Measurements from ENCODE around the gene ADAM10. TPM values are rescaled to one million over a fixed set of nuclear protein-coding genes. Genes with fewer than 3 reads are reported as not detected.

Gene ADAM10
- total and polyA plus RNA-seq, 2 donors (not counting 1 experiment from before 2014, with no cell fraction given), result 18.8 to 138 TPM

- Mint-ChIP-seq H3K4me1 (peaks cover 53% of the 10 kb centered on the region), H3K4me3 (no peak overlapping the region), H3K9me3 (ENCODE audit: insufficient read depth) (no peaks in the 10 kb centered on the region), H3K27me3 (no peaks in the 10 kb centered on the region), H3K27ac (peak overlapping the region; percentile 32)
- H3K4me2 ChIP-seq (replicated peaks; ENCODE audit: low read depth, low read length, poor library complexity, severe bottlenecking), result no peak overlapping the region
- H3K79me2 ChIP-seq (ENCODE audit: control insufficient read depth, insufficient read depth, low read length), result peaks cover 75% of the 10 kb centered on the region
- H3K9me3 ChIP-seq (ENCODE audit: control extremely low read depth in 1 of 3, control insufficient read depth in 2 of 3, insufficient read depth in 1 of 3, low read length in 2 of 3), result peaks cover 7 to 11% (median 10%) of the 10 kb centered on the region in 3 donors
- no peak for DNase-seq
- no peak overlapping the region for H3K9ac ChIP-seq (ENCODE audit: low read length)
- no peak for ATAC-seq (ENCODE audit: low read depth)
- H3K4me1 ChIP-seq (ENCODE audit: control insufficient read depth in 2 of 2, insufficient read depth in 2 of 2, low read length in 2 of 2), result peaks cover 12 to 15% of the 10 kb centered on the region in 2 donors
- H3K36me3 ChIP-seq (replicated peaks in 1 of 2; ENCODE audit: control extremely low read depth in 1 of 2, control insufficient read depth in 1 of 2, extremely low read depth in 1 of 2, insufficient read depth in 2 of 2, low read length in 1 of 2), result peaks cover 1 to 7% of the 10 kb centered on the region in 2 experiments
- intact Hi-C loops (cut with micrococcal nuclease), result no loop called here
- H2AFZ ChIP-seq (ENCODE audit: insufficient read depth, low read depth, low read length, poor library complexity, severe bottlenecking), result no peak overlapping the region
- ChIA-PET CTCF (no interaction called here), POLR2A (no interaction called here)
- H3K27me3 ChIP-seq (replicated peaks in 1 of 4; ENCODE audit: control extremely low read depth in 1 of 4, control insufficient read depth in 3 of 4, insufficient read depth in 4 of 4, low read length in 3 of 4), result no peaks in the 10 kb centered on the region
- TF ChIP-seq CTCF (IDR thresholded peaks at IDR 0.05) (no peak), EZH2 (IDR thresholded peaks at IDR 0.05; ENCODE audit: borderline replicate concordance, insufficient read depth, low read depth, low read length, poor library complexity, severe bottlenecking) (no peak)
- no peak overlapping the region for H3K27ac ChIP-seq (ENCODE audit: low read length in 2 of 2)
- H4K20me1 ChIP-seq (ENCODE audit: control insufficient read depth, insufficient read depth, low read length, poor library complexity, severe bottlenecking), result peaks cover 48% of the 10 kb centered on the region
- no peak overlapping the region for H3K4me3 ChIP-seq (ENCODE audit: control extremely low read depth in 1 of 5, extremely low read depth in 1 of 5, insufficient read depth in 1 of 5, low read depth in 2 of 5, low read length in 4 of 5)
- WGBS (ENCODE audit: insufficient coverage), result 100% methylated on average over 1 of the region's 3 CpGs
Measured at GRCh38 chr15:58694641-58695398, 54.7 kb downstream of the ADAM10 start.

GRCh38 chr15:58690703-58691102 lies 58.8 kb downstream of the ADAM10 start:
- intact Hi-C loops (cut with micrococcal nuclease), result loop anchor here (2.0 kb wide), 1 partner anchor 58 kb away; the partner anchor contains the start of gene ADAM10
- Histone ChIP-seq H3K4me2 (replicated peaks; ENCODE audit: low read depth, low read length, poor library complexity, severe bottlenecking) (no peak overlapping the region), H4K20me1 (ENCODE audit: control insufficient read depth, insufficient read depth, low read length, poor library complexity, severe bottlenecking) (peaks cover 35% of the 10 kb centered on the region), H3K4me1 (ENCODE audit: control insufficient read depth in 2 of 2, insufficient read depth in 2 of 2, low read length in 2 of 2) (peaks cover 12 to 15% of the 10 kb centered on the region in 2 donors), H3K79me2 (ENCODE audit: control insufficient read depth, insufficient read depth, low read length) (peaks cover 75% of the 10 kb centered on the region), H3K9ac (ENCODE audit: low read length) (no peak overlapping the region), H3K9me3 (ENCODE audit: control extremely low read depth in 1 of 3, control insufficient read depth in 2 of 3, insufficient read depth in 1 of 3, low read length in 2 of 3) (no peaks in the 10 kb centered on the region), H3K4me3 (ENCODE audit: control extremely low read depth in 1 of 5, extremely low read depth in 1 of 5, insufficient read depth in 1 of 5, low read depth in 2 of 5, low read length in 4 of 5) (no peak overlapping the region), H2AFZ (ENCODE audit: insufficient read depth, low read depth, low read length, poor library complexity, severe bottlenecking) (no peak overlapping the region), H3K27me3 (replicated peaks in 1 of 4; ENCODE audit: control extremely low read depth in 1 of 4, control insufficient read depth in 3 of 4, insufficient read depth in 4 of 4, low read length in 3 of 4) (no peaks in the 10 kb centered on the region), H3K27ac (ENCODE audit: low read length in 2 of 2) (no peak overlapping the region), H3K36me3 (replicated peaks in 1 of 2; ENCODE audit: control extremely low read depth in 1 of 2, control insufficient read depth in 1 of 2, extremely low read depth in 1 of 2, insufficient read depth in 2 of 2, low read length in 1 of 2) (peaks cover 0 to 7% of the 10 kb centered on the region in 2 experiments)
- ATAC-seq (ENCODE audit: low read depth) (peak; percentile 87), DNase-seq (peak; percentile 49)
- H3K9me3 Mint-ChIP-seq (ENCODE audit: insufficient read depth), result no peaks in the 10 kb centered on the region
- ChIA-PET POLR2A (no interaction called here), CTCF (interaction anchor here (1.2 to 1.9 kb wide), 4 partner anchors 9 to 80 kb away, joined by 4 to 10 read pairs (median 6); partner anchors contain the start of gene MINDY2)
- peaks cover 46% of the 10 kb centered on the region for H3K4me1 Mint-ChIP-seq
- H3K27me3 Mint-ChIP-seq, result no peaks in the 10 kb centered on the region
- TF ChIP-seq EZH2 (IDR thresholded peaks at IDR 0.05; ENCODE audit: borderline replicate concordance, insufficient read depth, low read depth, low read length, poor library complexity, severe bottlenecking), result no peak
- TF ChIP-seq CTCF (IDR thresholded peaks at IDR 0.05), result no peak
- peak overlapping the region; percentile 23 for H3K4me3 Mint-ChIP-seq
- 100% methylated on average over 1 of the region's 3 CpGs for WGBS (ENCODE audit: insufficient coverage)
- H3K27ac Mint-ChIP-seq, result no peak overlapping the region
